ENCODE data around the gene SLC25A30. TPM values are rescaled to one million over a fixed set of nuclear protein-coding genes. Genes with fewer than 3 reads are reported as not detected.
"Not testable (repeated sequence)": the region's sequence is repeated elsewhere in the genome, so short reads cannot be mapped to it uniquely, and the experiment has no call there.

Gene SLC25A30
- total RNA-seq, 2 experiments from 2014 or later, result 23.2 to 28.6 TPM

- H3K4me3 ChIP-seq (ENCODE audit: low read length), result no peak overlapping the region
- no peaks in the 10 kb centered on the region for H3K36me3 ChIP-seq (ENCODE audit: insufficient read depth, low read length)
- no peak overlapping the region for H3K27ac ChIP-seq (ENCODE audit: low read depth in 1 of 2, low read length in 2 of 2)
- no peaks in the 10 kb centered on the region for H3K9me3 Mint-ChIP-seq
- intact Hi-C loops (cut with DNase I, micrococcal nuclease), result loop anchor here (2.0 to 5.0 kb wide), 4 partner anchors 45 to 843 kb away; partner anchors contain the start of genes COG3 (in 1 of the 2), TPT1 (in 1 of the 2) and TSC22D1 (in 1 of the 2)
- POLR2A ChIA-PET, result no interaction called here
- peak overlapping the region; percentile 36 for H3K4me3 Mint-ChIP-seq
- peaks cover 15% of the 10 kb centered on the region for H3K36me3 Mint-ChIP-seq (ENCODE audit: low read depth)
- H3K27ac Mint-ChIP-seq, result peak overlapping the region; percentile 42
- H3K27me3 Mint-ChIP-seq, result no peaks in the 10 kb centered on the region
- no peaks in the 10 kb centered on the region for H3K9me3 ChIP-seq (ENCODE audit: control insufficient read depth in 1 of 2, insufficient read depth in 1 of 2, low read length in 2 of 2)
- peaks cover 17% of the 10 kb centered on the region for H3K4me1 Mint-ChIP-seq (ENCODE audit: low read depth)
- DNase-seq (no peak), ATAC-seq (ENCODE audit: poor library complexity) (no peak)
- peaks cover 23% of the 10 kb centered on the region for H3K4me1 ChIP-seq (ENCODE audit: insufficient read depth, low read length)
- H3K27me3 ChIP-seq (ENCODE audit: control insufficient read depth in 1 of 2, insufficient read depth in 2 of 2, low read length in 2 of 2), result no peaks in the 10 kb centered on the region
- CTCF ChIA-PET, result no interaction called here
- no peak for TF ChIP-seq CTCF (IDR thresholded peaks at IDR 0.05)
These were observed 1.8 kb upstream of the SLC25A30 start for GRCh38 chr13:45419945-45420344.

GRCh38 chr13:45419389-45419788, 1.2 kb upstream of the SLC25A30 start:
- H3K27me3 Mint-ChIP-seq; H3K27me3 ChIP-seq (ENCODE audit: control insufficient read depth in 1 of 2, insufficient read depth in 2 of 2, low read length in 2 of 2); H3K4me3 ChIP-seq (ENCODE audit: low read length); H3K9me3 Mint-ChIP-seq; H3K36me3 ChIP-seq (ENCODE audit: insufficient read depth, low read length); ATAC-seq (ENCODE audit: poor library complexity); H3K27ac ChIP-seq (ENCODE audit: low read depth in 1 of 2, low read length in 2 of 2); H3K9me3 ChIP-seq (ENCODE audit: control insufficient read depth in 1 of 2, insufficient read depth in 1 of 2, low read length in 2 of 2); POLR2A ChIA-PET; DNase-seq: not testable (repeated sequence)
- Mint-ChIP-seq H3K4me1 (ENCODE audit: low read depth) (peaks cover 22% of the 10 kb centered on the region), H3K36me3 (ENCODE audit: low read depth) (peaks cover 15% of the 10 kb centered on the region), H3K27ac (peak overlapping the region; percentile 42), H3K4me3 (peak overlapping the region; percentile 70)
- CTCF ChIA-PET, result interaction anchor here (2.0 kb wide), 1 partner anchor 45 kb away, joined by 8 read pairs; the partner anchor contains the start of gene COG3
- intact Hi-C loops (cut with DNase I, micrococcal nuclease), result loop anchor here (2.0 to 5.0 kb wide), 4 partner anchors 45 to 842 kb away; partner anchors contain the start of genes COG3 (in 1 of the 2), TPT1 (in 1 of the 2) and TSC22D1 (in 1 of the 2)
- peaks cover 25% of the 10 kb centered on the region for H3K4me1 ChIP-seq (ENCODE audit: insufficient read depth, low read length)

GRCh38 chr13:45416516-45417128, 1.6 kb downstream of the SLC25A30 start:
- peak overlapping the region; percentile 97 for H3K4me3 Mint-ChIP-seq
- CTCF ChIA-PET, result interaction anchor here (0.8 to 3.4 kb wide), 4 partner anchors 45 to 87 kb away, joined by 3 to 13 read pairs (median 4); no protein-coding TSS in a partner anchor
- H3K36me3 Mint-ChIP-seq (ENCODE audit: low read depth), result peaks cover 24% of the 10 kb centered on the region
- Histone ChIP-seq H3K9me3 (ENCODE audit: control insufficient read depth in 1 of 2, insufficient read depth in 1 of 2, low read length in 2 of 2) (no peaks in the 10 kb centered on the region), H3K27me3 (ENCODE audit: control insufficient read depth in 1 of 2, insufficient read depth in 2 of 2, low read length in 2 of 2) (no peaks in the 10 kb centered on the region), H3K4me3 (ENCODE audit: low read length) (peak overlapping the region; percentile 90), H3K36me3 (ENCODE audit: insufficient read depth, low read length) (no peaks in the 10 kb centered on the region), H3K4me1 (ENCODE audit: insufficient read depth, low read length) (peaks cover 39% of the 10 kb centered on the region), H3K27ac (ENCODE audit: low read depth in 1 of 2, low read length in 2 of 2) (peak overlapping the region; percentile 68 to 82)
- no peaks in the 10 kb centered on the region for H3K27me3 Mint-ChIP-seq
- ATAC-seq (ENCODE audit: poor library complexity), result no peak
- H3K27ac Mint-ChIP-seq, result peak overlapping the region; percentile 94
- no peak for TF ChIP-seq CTCF (IDR thresholded peaks at IDR 0.05)
- intact Hi-C loops (cut with DNase I, micrococcal nuclease), result loop anchor here (2.0 to 5.0 kb wide), 3 partner anchors 44 to 839 kb away; partner anchors contain the start of gene TSC22D1 (in 1 of the 2)
- peaks cover 39% of the 10 kb centered on the region for H3K4me1 Mint-ChIP-seq (ENCODE audit: low read depth)
- POLR2A ChIA-PET, result interaction anchor here (0.6 to 4.6 kb wide), 20 partner anchors 11 to 879 kb away, joined by 3 to 100 read pairs (median 6); partner anchors contain the start of genes COG3 and TPT1
- no peaks in the 10 kb centered on the region for H3K9me3 Mint-ChIP-seq
- DNase-seq, result peak in 1 of 14 experiments; percentile 35
